Left renal pelvis (tissue), 4 donors: ENCODE measurements around the gene IMMP2L. TPM values are rescaled to one million over a fixed set of nuclear protein-coding genes. Genes with fewer than 3 reads are reported as not detected.
"Not testable (repeated sequence)": the region's sequence is repeated elsewhere in the genome, so short reads cannot be mapped to it uniquely, and the experiment has no call there.

Experiments used
- DNase-seq, 4 donors: peaks; one replicate each; pipeline ENCODE4 v3.0.0-alpha.2; 2013; ENCODE audit warnings: low read depth in 4 of 4, low spot score in 3 of 4
- polyA plus RNA-seq, 4 donors: library from polyadenylated mRNA; unstranded; fragments of 120-200 nt; gene quantifications; one replicate each; pipeline ENCODE4 v1.2.1, GENCODE V29; 2013; ENCODE audit not compliant: insufficient read length in 4 of 4

The IMMP2L gene
- polyA plus RNA-seq: 10 to 100 TPM; 19.8 to 41.9 (median 41.3) TPM

DNA sequence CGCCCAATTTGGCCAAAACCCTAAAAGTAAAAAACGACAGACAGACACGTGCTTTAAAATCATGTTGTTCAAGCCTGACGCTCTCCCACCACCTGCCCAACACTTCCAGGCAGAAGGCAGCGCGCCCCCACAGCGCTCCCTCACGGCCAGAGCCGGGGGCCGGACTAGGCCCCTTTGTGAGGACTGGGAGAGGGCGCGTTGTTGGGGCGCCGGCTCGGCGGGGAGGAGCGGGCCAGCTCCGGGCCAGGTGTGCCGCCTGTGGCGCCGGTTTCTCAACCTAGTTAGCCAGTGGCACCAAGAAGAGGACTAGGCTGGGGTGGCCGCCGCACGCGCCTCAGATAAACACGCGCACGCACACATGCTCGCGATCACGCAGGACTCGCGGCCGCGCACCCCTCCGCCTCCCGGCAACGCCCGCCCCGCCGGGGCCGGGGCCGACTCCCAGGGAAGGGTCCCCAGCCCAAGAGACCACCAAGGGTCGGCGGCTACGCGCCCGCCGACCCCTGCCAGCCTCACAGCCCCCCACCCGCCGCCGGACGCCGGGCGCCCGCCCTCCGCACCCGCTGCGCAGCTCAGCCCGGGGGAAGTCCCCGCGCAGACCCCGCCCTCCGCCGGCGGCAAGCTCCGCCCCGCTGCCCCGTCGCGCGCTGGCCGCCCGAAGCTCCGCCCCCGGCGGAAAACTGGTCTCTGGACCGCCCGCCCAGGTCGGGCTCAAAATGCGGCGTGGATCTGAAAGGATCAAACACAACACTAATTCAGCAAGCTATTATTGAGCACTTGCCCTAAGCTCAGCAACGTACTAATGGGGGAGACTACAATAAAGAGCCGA is at the start of gene IMMP2L:
Gene IMMP2L, minus strand, starts transcription at position 589 of the 829 bp plus-strand sequence.
- peak; percentile 66 to 80 (median 76) for DNase-seq

- not testable (repeated sequence) for DNase-seq
These were observed 47.4 kb upstream of the IMMP2L start for GRCh38 chr7:111609483-111610254.

- DNase-seq: no peak
These were observed 45.3 kb upstream of the IMMP2L start for GRCh38 chr7:111607621-111608020.

DNA sequence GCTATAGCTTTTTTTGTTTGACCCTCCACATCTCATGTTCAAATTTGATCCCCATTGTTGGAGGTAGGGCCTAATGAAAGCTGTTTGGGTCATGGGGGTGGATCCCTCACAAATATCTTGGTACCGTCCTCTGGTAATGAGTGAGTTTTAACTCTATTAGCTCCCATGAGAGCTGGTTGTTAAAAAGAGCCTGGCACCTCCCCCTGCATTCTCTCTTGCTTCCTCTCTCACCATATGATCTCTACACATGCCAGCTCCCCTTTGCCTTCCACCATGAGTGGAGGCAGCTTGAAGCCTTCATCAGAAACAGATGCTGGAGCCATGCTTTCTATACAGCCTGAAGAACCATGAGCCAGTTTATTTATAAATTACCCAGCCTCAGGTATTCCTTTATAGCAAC is 43.0 kb upstream of the IMMP2L start:
- no peak for DNase-seq

DNA sequence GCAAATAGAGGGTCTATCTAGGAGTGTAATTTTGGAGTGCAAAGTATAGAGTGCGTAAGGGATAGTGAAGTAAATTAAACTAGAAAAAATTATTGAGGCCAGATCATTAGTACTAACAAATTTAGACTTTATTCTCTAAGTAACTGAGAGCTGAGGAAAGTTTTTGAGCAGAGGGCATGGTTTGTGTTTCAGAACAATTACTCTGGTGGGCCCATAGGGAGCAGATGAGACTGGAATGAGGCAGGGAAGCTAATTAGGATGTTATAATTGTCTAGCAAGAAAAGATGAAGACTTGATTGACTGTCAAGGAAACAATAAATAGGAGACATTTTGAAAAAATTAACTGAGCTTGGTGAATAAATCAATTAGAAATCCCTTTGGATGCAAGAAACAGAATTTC is 37.8 kb upstream of the IMMP2L start:
- DNase-seq: no peak

DNA sequence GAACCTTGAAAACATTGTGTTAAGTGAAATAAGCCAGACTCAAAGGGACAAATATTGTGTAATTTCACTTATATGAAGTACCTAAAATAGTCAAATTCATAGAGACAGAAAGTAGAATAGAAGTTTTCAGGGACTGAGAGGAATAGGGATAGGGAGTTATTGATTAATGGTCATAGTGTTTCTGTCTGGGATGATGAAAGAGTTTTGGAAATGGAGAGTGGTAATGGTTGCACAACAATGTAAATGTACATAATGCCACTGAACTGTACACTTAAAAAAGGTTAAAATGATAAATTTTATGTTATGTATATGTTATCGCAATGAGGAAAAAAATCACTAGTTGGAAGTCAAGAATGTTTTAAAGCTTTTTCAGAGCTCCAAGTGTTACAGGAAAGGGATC is 33.5 kb upstream of the IMMP2L start:
- no peak for DNase-seq

GRCh38 chr7:111594602-111595001 is 32.3 kb upstream of the IMMP2L start:
- no peak for DNase-seq

GRCh38 chr7:111593343-111593742 is 31.1 kb upstream of the IMMP2L start:
- no peak for DNase-seq

GRCh38 chr7:111588065-111588433 is 25.8 kb upstream of the IMMP2L start:
- DNase-seq: no peak

DNA sequence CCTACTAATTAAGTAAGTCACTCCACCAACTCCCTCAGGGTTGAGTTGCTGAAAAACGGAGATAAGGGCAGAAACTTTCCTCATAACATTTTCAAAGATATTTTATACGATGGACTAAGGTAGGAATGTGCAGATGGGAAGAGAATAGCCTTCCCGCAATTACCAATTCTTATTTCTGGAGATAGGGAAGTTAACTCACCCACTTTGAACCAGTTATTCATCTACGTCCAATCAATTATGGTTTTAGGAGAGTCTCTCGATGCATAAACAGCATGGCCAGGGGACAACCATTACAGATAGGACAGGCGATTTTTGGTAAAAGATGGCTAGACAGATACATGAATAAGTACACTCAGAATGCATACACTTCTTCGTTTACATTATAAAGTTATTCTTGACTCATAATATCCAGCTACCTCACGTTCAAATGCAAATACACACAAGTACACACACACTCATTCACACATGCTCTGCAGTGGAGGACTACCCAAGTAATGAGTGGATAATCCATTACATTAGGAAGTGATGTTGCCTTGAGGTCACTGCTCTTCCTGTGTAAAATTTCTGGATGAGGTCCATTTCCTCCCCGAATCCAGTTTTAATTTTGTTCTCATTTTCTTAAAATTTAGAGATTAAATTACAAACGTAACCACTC is 25.2 kb upstream of the IMMP2L start:
- no peak for DNase-seq

DNA sequence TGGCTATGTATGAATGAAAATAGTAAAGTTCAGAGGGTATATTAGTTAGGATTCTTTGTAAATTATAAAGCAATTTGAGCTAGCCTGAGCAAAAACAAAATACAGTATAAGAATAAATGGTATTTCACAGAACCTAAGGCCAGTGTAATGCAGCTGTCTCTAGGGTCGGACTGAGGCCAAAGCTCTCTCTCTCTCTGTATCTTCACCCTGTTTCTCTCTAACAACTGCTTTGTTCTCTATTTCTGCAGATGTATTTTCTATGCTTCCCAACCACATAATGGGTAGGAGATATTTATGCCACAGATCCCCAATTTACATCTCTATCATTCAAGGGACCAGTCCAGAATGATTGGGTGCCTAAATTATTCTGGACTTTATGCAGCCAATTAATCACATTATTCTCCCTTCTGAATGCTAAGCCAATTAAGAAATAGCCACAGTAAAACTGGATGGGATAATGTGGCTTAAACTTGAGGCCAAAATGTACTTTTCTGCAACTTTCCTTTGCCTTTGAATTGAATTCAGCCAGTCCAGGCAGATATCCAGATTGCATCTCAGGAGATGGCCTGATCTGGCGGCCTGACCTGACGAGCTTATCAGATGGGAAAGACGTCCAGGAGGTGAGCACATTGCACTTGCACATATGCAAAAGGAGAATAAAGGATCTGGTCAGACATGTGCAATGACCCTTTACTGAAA is 24.6 kb upstream of the IMMP2L start:
- no peak for DNase-seq

GRCh38 chr7:111581784-111582488 is 19.6 kb upstream of the IMMP2L start:
- not testable (repeated sequence) for DNase-seq

DNA sequence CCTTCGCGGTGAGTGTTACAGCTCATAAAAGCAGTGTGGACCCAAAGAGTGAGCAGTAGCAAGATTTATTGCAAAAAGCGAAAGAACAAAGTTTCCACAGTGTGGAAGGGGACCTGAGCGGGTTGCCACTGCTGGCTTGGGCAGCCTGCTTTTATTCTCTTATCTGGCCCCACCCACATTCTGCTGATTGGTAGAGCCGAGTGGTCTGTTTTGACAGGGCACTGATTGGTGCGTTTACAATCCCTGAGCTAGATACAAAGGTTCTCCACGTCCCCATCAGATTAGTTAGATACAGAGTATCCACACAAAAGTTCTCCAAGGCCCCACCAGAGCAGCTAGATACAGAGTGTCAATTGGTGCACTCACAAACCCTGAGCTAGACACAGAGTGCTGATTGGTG is 18.9 kb upstream of the IMMP2L start:
- DNase-seq: not testable (repeated sequence)

DNA sequence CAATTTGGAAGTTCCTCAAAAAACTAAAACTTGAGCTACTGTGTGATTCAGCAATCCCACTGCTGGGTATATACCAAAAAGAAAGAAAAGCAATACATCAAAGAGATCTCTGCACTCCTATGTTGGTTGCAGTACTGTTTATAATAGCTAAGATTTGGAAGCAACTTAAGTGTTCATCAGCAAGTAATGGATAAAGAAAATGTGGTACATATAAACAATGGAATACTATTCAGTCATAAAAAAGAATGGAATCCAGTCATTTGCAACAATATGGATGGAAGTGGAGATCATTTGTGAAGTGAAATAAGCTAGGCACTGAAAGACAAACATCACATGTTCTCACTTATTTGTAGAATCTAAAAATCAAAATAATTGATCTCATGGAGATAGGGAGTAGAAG is 16.5 kb upstream of the IMMP2L start:
- DNase-seq: no peak

DNA sequence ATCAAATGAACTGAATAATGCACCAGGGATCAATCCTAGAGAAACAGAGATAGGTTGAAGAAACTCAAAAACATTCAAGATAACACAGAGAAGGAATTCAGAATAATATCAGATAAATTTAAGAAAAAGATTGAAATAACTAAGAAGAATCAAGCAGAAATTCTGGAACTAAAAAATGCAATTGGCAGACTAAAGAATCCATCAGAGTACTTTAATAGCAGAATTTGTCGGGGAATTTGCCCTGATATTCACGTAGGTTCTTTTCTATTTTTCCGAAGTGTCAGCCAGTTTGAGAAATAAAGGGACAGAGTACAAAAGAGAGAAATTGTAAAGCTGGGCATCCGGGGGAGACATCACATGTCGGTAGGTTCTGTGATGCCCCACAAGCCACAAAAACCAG is 9.4 kb upstream of the IMMP2L start:
- no peak for DNase-seq

DNA sequence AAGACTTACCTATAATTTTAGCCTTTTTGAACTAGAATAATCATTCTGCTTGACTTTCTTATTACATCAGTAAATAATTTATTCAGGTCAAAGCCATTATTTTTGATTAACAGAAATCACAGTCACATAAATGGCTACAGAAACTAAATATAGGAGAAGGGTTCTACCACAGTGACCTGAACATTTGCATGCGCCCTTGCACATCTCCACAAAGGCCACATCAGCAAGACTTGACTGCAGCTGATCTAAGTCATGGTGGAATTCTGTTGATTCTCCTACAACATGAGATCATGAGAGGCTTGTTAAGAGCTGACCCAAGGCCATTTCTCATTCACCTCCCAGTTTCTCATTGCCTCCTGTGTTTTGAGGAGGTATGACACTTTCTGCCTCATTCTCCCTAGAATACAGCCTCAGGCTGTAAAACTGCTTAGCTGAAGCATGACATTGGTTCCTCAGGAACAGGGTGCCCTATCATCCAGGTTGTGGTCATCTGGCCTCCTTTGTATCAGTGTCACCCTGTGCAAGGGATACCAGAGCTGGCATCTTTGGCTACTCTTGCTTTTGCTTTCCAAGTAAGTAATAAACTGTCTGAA is 6.7 kb upstream of the IMMP2L start:
- DNase-seq: no peak

GRCh38 chr7:111568419-111568818 is 6.1 kb upstream of the IMMP2L start:
- no peak for DNase-seq

- no peak for DNase-seq
These were observed 1.8 kb upstream of the IMMP2L start for GRCh38 chr7:111564078-111564477.

DNA sequence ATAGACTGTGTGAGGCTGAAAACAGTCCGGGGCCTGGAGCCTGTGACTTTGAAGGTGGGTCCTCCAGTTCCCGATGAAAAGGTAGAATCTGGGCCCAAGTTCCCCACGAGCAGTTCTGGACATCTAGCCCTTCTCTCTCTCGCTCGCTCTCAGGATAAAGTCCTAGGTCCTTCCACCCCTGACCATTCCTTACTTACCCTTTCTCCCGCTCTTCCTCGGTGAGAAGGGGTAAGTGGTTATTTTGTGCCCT is 713 bp downstream of the IMMP2L start:
- no peak for DNase-seq
